ENCODE data around the gene DNAJC12.

DNAJC12 gene

DNA sequence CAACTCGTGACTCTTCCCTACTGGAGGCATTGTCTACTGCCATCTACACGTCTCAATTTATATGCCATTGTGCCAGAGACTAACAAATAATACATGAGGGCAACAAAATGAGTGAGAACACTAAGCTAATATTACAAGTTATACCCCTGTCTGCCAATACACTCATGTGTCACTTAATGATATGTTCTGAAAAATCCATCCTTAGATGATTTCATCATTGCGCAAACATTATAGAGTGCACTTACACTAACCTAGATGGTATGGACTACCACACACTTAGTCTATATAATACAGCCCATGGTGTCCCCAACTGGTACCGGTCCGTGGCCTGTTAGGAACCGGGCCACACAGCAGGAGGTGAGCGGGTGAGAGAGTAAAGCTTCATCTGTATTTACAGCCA, 77.7 kb downstream of the DNAJC12 start:
- no peak for DNase-seq
